ENCODE measurements around the gene KRT7.

Gene KRT7

DNA sequence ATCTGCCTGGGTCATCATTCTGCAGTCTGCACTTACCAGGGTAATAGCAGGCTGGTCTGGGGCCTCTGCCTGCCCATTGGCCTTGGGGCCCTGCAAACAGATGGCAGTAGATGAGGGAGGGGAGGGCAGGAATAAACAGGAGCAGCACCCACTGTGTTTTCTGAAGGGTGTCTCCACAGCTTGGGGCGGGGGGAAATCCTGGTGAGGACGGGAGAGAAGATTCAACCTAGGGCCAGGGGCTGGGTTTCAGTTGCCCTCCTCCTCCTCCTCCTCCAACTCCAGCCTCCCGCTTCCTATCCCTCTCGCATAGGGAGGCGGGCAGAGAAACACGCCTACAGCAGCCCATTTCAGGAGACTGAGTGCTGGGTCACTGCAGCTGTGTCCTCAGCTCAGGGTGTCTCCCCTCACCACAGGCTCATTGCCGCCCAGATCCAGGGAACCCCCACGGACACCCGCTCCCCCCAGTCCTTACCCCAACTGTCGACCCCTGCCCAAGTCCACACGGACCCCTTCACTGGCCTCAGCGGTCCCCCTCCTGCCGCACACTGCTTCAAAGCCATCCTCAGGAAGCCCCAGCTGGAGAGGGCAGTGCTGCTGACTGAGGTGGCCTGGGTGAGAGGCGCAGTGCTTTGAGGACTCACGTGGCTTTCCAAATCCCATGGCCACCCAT is 32.1 kb upstream of the KRT7 start:
- Histone ChIP-seq H3K4me1 (ENCODE audit: low read length) (no peaks in the 10 kb centered on the region), H3K9ac (ENCODE audit: low read length) (no peak overlapping the region), H3K36me3 (replicated peaks; ENCODE audit: insufficient read depth, low read length) (no peaks in the 10 kb centered on the region), H3K9me3 (replicated peaks; ENCODE audit: insufficient read depth, low read length) (no peaks in the 10 kb centered on the region), H3K27ac (ENCODE audit: low read length) (no peak overlapping the region), H3K4me3 (ENCODE audit: low read length) (no peak overlapping the region), H3K79me2 (ENCODE audit: low read length) (no peaks in the 10 kb centered on the region), H2AFZ (ENCODE audit: low read length) (no peak overlapping the region), H3K4me2 (ENCODE audit: low read depth, low read length) (no peak overlapping the region), H4K20me1 (ENCODE audit: insufficient read depth, low read length) (no peaks in the 10 kb centered on the region), H3K27me3 (replicated peaks; ENCODE audit: insufficient read depth, low read length) (peaks cover 80% of the 10 kb centered on the region), H3K9me2 (replicated peaks; ENCODE audit: insufficient read depth, low read length) (no peaks in the 10 kb centered on the region), H3F3A (ENCODE audit: insufficient read depth, low read length) (no peaks in the 10 kb centered on the region)
- TF ChIP-seq, protein P1, sequence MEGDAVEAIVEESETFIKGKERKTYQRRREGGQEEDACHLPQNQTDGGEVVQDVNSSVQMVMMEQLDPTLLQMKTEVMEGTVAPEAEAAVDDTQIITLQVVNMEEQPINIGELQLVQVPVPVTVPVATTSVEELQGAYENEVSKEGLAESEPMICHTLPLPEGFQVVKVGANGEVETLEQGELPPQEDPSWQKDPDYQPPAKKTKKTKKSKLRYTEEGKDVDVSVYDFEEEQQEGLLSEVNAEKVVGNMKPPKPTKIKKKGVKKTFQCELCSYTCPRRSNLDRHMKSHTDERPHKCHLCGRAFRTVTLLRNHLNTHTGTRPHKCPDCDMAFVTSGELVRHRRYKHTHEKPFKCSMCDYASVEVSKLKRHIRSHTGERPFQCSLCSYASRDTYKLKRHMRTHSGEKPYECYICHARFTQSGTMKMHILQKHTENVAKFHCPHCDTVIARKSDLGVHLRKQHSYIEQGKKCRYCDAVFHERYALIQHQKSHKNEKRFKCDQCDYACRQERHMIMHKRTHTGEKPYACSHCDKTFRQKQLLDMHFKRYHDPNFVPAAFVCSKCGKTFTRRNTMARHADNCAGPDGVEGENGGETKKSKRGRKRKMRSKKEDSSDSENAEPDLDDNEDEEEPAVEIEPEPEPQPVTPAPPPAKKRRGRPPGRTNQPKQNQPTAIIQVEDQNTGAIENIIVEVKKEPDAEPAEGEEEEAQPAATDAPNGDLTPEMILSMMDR (IDR thresholded peaks at IDR 0.05; ENCODE audit: low read length), result no peak
- TF ChIP-seq EZH2phosphoT487 (IDR thresholded peaks at IDR 0.05; ENCODE audit: low read length) (no peak), EZH2 (optimal IDR thresholded peaks at IDR 0.05; ENCODE audit: low read depth, low read length) (no peak)
- no peak for DNase-seq

DNA sequence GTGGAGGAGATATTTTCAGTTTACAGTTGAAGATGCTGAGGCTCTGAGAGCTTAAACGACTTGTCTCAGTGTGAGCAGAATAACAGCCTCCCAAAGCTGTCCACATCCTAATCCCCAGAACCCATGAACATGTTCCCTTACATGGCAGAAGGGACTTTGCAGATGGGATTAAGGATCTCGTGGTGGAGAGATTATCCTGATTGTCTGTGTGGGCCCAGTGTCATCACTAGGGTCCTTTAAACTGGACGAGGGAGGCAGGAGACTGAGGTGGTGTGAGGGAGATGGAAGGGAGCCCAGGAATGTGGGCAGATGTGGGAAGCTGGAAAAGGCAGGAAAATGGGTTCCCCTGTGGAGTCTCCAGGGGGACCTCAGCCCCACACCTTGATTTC is 31.6 kb upstream of the KRT7 start:
- no peaks in the 10 kb centered on the region for H3K9me3 ChIP-seq (replicated peaks; ENCODE audit: insufficient read depth, low read length)
- H3K9ac ChIP-seq (ENCODE audit: low read length), result no peak overlapping the region
- peaks cover 85% of the 10 kb centered on the region for H3K27me3 ChIP-seq (replicated peaks; ENCODE audit: insufficient read depth, low read length)
- H3K4me1 ChIP-seq (ENCODE audit: low read length), result no peaks in the 10 kb centered on the region
- DNase-seq, result no peak
- no peak overlapping the region for H3K27ac ChIP-seq (ENCODE audit: low read length)
- H3K79me2 ChIP-seq (ENCODE audit: low read length), result no peaks in the 10 kb centered on the region
- H3K4me2 ChIP-seq (ENCODE audit: low read depth, low read length), result no peak overlapping the region
- no peaks in the 10 kb centered on the region for H3F3A ChIP-seq (ENCODE audit: insufficient read depth, low read length)
- no peak overlapping the region for H2AFZ ChIP-seq (ENCODE audit: low read length)
- H3K9me2 ChIP-seq (replicated peaks; ENCODE audit: insufficient read depth, low read length), result no peaks in the 10 kb centered on the region
- H4K20me1 ChIP-seq (ENCODE audit: insufficient read depth, low read length), result no peaks in the 10 kb centered on the region
- H3K4me3 ChIP-seq (ENCODE audit: low read length), result no peak overlapping the region
- H3K36me3 ChIP-seq (replicated peaks; ENCODE audit: insufficient read depth, low read length), result no peaks in the 10 kb centered on the region
- TF ChIP-seq, protein P1 (IDR thresholded peaks at IDR 0.05; ENCODE audit: low read length), result no peak
- no peak for TF ChIP-seq EZH2 (optimal IDR thresholded peaks at IDR 0.05; ENCODE audit: low read depth, low read length)
- TF ChIP-seq EZH2phosphoT487 (IDR thresholded peaks at IDR 0.05; ENCODE audit: low read length), result no peak

DNA sequence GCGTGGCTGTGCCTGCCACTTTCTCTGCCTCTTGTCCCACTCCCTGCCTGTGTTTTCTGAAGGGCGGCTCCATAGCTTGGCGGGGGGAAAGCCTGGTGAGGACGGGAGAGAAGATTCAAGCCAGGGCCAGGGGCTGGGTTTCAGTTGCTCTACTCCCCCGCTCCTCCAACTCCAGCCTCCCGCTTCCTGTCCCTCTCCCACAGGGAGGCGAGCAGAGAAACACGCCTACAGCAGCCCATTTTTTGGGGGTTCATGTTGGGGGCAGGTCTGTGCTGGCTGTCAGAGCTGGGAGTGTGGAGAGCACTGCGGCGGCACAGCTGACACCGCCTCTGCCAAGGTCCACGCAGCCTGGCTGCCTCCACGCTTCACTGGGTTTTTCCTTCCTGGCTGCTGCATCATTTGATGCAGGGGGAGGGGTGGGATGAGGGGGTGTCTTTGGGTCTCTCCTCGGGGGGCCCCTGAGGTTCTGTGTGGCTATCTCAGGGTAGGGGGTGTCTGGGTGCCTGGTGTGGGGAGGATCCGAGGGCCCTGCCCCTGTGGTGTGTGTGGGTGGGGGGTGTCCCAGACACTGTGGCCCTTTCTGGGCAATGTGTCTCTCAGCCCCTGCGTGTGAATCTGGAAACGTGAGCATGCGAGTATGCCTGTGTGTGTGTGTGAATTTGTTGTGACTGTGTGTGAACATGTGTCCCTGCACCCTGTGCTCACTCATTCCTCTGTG is 30.5 kb upstream of the KRT7 start:
- no peaks in the 10 kb centered on the region for H3K9me2 ChIP-seq (replicated peaks; ENCODE audit: insufficient read depth, low read length)
- no peak overlapping the region for H3K27ac ChIP-seq (ENCODE audit: low read length)
- H3K36me3 ChIP-seq (replicated peaks; ENCODE audit: insufficient read depth, low read length), result no peaks in the 10 kb centered on the region
- H3K9me3 ChIP-seq (replicated peaks; ENCODE audit: insufficient read depth, low read length), result no peaks in the 10 kb centered on the region
- no peak overlapping the region for H2AFZ ChIP-seq (ENCODE audit: low read length)
- no peak overlapping the region for H3K4me3 ChIP-seq (ENCODE audit: low read length)
- TF ChIP-seq EZH2 (optimal IDR thresholded peaks at IDR 0.05; ENCODE audit: low read depth, low read length), result no peak
- no peaks in the 10 kb centered on the region for H3K4me1 ChIP-seq (ENCODE audit: low read length)
- H4K20me1 ChIP-seq (ENCODE audit: insufficient read depth, low read length), result no peaks in the 10 kb centered on the region
- peaks cover 86% of the 10 kb centered on the region for H3K27me3 ChIP-seq (replicated peaks; ENCODE audit: insufficient read depth, low read length)
- H3K4me2 ChIP-seq (ENCODE audit: low read depth, low read length), result no peak overlapping the region
- no peaks in the 10 kb centered on the region for H3K79me2 ChIP-seq (ENCODE audit: low read length)
- H3F3A ChIP-seq (ENCODE audit: insufficient read depth, low read length), result no peaks in the 10 kb centered on the region
- no peak for DNase-seq
- no peak overlapping the region for H3K9ac ChIP-seq (ENCODE audit: low read length)
